Uterus (tissue), 4 donors: ENCODE measurements around the gene ZNF714. TPM values are rescaled to one million over a fixed set of nuclear protein-coding genes. Genes with fewer than 3 reads are reported as not detected.

Experiments used
- DNase-seq, 2 donors: peaks; one replicate each; pipeline ENCODE4 v3.0.0-alpha.2; 2019 to 2020
- H3K27ac ChIP-seq, 2 donors: fragments of 200-600 bp; sonication (generic); 1 replicate in 1 of 2; 2 replicates in 1 of 2; pipeline ENCODE4 v1.5.1; 2016 to 2018
- H3K27me3 ChIP-seq, 2 donors: fragments of 200-600 bp; sonication (generic); one replicate each; pipeline ENCODE4 v1.5.1; 2018 to 2019; ENCODE audit warnings: control low read depth in 1 of 2
- H3K36me3 ChIP-seq, 2 donors: fragments of 200-600 bp; sonication (generic); one replicate each; pipeline ENCODE4 v1.5.1; 2019; ENCODE audit warnings: control low read depth in 1 of 2
- H3K4me1 ChIP-seq, 2 donors: fragments of 200-600 bp; sonication (generic); one replicate each; pipeline ENCODE4 v1.5.1; 2018 to 2019; ENCODE audit warnings: control low read depth in 1 of 2
- H3K4me3 ChIP-seq, 2 donors: fragments of 200-600 bp; sonication (generic); 1 replicate in 1 of 2; 2 replicates in 1 of 2; pipeline ENCODE4 v1.5.1; 2018 to 2019; ENCODE audit warnings: mild to moderate bottlenecking in 1 of 2
- H3K9me3 ChIP-seq, 2 donors: fragments of 200-600 bp; sonication (generic); one replicate each; pipeline ENCODE4 v1.5.1; 2019; ENCODE audit warnings: control low read depth in 1 of 2
- POLR2A ChIP-seq, 2 donors: fragments of 450-650 bp; IDR thresholded peaks; one replicate each; pipeline ENCODE4 v1.6.1; 2016; ENCODE audit warnings: antibody characterized with exemption in 2 of 2, mild to moderate bottlenecking in 1 of 2, moderate library complexity in 1 of 2
- intact Hi-C: fragments of 100-400 bp; cut with DNase I; formaldehyde crosslinking; loops from one replicate; pipeline ENCODE4 v1.15.1; 2023; ENCODE audit warnings: low total_unique reads
- total RNA-seq, 4 donors: library from RNA; depleted of rRNA in 3 of 4; stranded (reverse); fragments of >200 nt in 3 of 4; gene quantifications; one replicate each; pipeline versions ENCODE4 v1.1.0 to v1.2.4, GENCODE V29; 2014 to 2023
- TF ChIP-seq, protein P1 (sequence below), 4 experiments: fragments of 200-600 bp in 2 of 4; fragments of 450-650 bp in 2 of 4; sonication (generic) in 2 of 4; IDR thresholded peaks; one replicate each; pipeline ENCODE4 v1.5.1; 2016 to 2019; ENCODE audit warnings: antibody characterized with exemption in 4 of 4, mild to moderate bottlenecking in 2 of 4, moderate library complexity in 1 of 4
- donor health status: DM: yes; HTN: yes; CAD: no.

Gene ZNF714
- total RNA-seq, 4 donors from 2014 or later, result 3.3 to 28.2 (median 5.8) TPM

DNA sequence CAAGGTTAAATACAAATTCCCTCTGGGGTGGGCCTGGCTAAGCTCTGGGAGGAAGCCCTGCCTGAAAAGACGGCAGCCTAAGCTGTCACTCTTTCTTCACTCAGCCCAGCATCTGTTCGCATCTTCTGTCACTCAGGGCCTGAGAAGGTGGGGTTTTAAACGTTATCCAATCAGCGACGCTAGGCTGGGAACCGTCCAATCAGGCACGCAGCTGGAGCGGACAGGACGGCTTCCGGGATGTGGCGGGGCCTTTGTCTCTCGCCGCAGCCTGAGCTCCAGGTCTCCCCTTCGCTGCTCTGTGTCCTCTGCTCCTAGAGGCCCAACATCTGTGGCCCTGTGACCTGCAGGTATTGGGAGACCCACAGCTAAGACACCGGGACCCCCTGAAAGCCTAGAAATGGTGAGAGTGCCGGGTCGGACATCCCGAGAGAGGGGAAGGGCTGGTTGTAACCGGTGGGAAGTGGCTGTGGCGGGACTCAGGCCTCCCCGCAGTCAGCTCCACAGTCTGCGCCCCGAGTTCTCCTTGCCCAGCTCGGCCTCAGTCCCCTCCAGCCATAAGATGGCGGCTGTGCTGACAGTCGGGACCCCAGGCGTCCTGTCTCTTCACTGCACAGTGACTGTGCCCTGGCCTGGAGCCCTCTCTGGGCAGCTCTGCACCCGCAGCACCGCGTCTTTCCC lies 59.9 kb downstream of the ZNF714 start, which contains the start of gene ZNF431:
Gene ZNF431, plus strand, starts transcription at position 254 of the 678 bp plus-strand sequence. Its CDS starts 144 bp downstream, at position 398.
- Histone ChIP-seq H3K4me3 (peak within 1 kb of the TSS; percentile 67 to 69), H3K4me1 (no peaks in the 10 kb centered on the region), H3K9me3 (no peaks in the 10 kb centered on the region), H3K27me3 (no peaks in the 10 kb centered on the region), H3K27ac (peak within 1 kb of the TSS; percentile 71 to 77), H3K36me3 (no peaks in the 10 kb centered on the region)
- intact Hi-C loops, result no loop called here
- peak; percentile 92 for DNase-seq
- TF ChIP-seq POLR2A (IDR thresholded peaks at IDR 0.05), result peak in 1 of 2 donors; percentile 60
- TF ChIP-seq, protein P1, sequence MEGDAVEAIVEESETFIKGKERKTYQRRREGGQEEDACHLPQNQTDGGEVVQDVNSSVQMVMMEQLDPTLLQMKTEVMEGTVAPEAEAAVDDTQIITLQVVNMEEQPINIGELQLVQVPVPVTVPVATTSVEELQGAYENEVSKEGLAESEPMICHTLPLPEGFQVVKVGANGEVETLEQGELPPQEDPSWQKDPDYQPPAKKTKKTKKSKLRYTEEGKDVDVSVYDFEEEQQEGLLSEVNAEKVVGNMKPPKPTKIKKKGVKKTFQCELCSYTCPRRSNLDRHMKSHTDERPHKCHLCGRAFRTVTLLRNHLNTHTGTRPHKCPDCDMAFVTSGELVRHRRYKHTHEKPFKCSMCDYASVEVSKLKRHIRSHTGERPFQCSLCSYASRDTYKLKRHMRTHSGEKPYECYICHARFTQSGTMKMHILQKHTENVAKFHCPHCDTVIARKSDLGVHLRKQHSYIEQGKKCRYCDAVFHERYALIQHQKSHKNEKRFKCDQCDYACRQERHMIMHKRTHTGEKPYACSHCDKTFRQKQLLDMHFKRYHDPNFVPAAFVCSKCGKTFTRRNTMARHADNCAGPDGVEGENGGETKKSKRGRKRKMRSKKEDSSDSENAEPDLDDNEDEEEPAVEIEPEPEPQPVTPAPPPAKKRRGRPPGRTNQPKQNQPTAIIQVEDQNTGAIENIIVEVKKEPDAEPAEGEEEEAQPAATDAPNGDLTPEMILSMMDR (IDR thresholded peaks at IDR 0.05), result no peak

DNA sequence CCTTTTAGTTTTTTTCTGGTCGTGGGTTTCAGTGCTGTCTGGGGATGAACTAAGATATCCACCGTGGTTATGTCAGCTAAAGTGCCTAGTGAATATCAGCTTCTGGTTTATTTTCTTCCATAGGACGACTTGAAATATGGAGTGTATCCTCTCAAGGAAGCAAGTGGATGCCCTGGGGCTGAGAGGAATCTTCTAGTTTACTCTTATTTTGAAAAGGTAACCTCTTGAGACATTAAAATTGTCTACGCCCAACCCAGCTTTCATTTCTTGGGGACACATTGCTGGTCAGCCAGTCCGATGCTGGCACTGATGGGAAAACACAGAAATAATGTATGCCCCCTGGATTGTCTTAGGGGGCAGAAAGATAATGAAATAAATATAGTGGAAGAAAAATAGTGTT lies 61.4 kb downstream of the ZNF714 start:
- Histone ChIP-seq H3K36me3 (no peaks in the 10 kb centered on the region), H3K4me1 (no peaks in the 10 kb centered on the region), H3K27me3 (no peaks in the 10 kb centered on the region), H3K9me3 (no peaks in the 10 kb centered on the region), H3K4me3 (no peak overlapping the region), H3K27ac (no peak overlapping the region)
- TF ChIP-seq, protein P1 (IDR thresholded peaks at IDR 0.05), result no peak
- no peak for TF ChIP-seq POLR2A (IDR thresholded peaks at IDR 0.05)
- DNase-seq, result no peak
- intact Hi-C loops, result no loop called here

DNA sequence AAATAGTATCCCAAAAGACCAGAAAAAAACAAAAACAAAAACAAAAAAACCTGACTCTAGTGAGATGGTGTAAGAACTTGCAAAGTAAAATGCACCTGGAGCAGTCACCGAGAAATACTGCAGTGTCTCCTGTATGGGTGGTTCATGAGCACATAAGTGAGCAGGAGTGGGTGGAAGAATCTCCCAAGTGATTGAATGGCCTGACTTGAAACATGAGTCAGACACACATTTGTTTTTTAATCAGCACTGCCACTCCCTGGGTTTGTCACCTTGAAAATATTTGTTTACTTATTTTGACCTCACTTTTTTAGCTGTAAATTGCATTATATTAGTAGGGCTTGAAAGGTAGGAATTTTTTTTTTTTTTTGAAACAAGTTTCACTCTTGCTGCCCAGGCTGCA lies 61.9 kb downstream of the ZNF714 start:
- Histone ChIP-seq H3K4me3 (no peak overlapping the region), H3K36me3 (no peaks in the 10 kb centered on the region), H3K9me3 (no peaks in the 10 kb centered on the region), H3K4me1 (no peaks in the 10 kb centered on the region), H3K27me3 (no peaks in the 10 kb centered on the region), H3K27ac (no peak overlapping the region)
- intact Hi-C loops, result no loop called here
- no peak for DNase-seq
- no peak for TF ChIP-seq POLR2A (IDR thresholded peaks at IDR 0.05)
- TF ChIP-seq, protein P1 (IDR thresholded peaks at IDR 0.05), result no peak

DNA sequence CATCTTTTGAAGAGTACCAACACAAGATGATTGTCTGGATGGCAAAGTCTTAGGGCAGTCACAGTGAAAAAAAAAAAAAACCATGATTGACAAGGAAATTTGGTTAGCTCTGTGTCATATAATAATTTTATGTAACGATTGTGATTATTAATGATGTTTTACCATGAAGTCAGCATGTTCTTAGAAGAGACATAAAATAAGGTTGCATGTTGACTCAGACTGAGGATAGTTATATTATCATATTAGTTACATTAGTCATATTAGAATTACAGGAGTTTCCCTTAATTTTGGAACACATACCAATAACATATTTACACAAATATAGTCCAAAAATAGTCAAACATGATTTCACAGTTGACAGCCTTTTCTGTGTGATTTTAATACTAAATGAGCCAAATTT lies 65.5 kb downstream of the ZNF714 start:
- Histone ChIP-seq H3K27me3 (no peaks in the 10 kb centered on the region), H3K27ac (no peak overlapping the region), H3K36me3 (no peaks in the 10 kb centered on the region), H3K4me1 (no peaks in the 10 kb centered on the region), H3K9me3 (no peaks in the 10 kb centered on the region), H3K4me3 (no peak overlapping the region)
- no peak for TF ChIP-seq POLR2A (IDR thresholded peaks at IDR 0.05)
- TF ChIP-seq, protein P1 (IDR thresholded peaks at IDR 0.05), result no peak
- DNase-seq, result no peak
- intact Hi-C loops, result no loop called here

DNA sequence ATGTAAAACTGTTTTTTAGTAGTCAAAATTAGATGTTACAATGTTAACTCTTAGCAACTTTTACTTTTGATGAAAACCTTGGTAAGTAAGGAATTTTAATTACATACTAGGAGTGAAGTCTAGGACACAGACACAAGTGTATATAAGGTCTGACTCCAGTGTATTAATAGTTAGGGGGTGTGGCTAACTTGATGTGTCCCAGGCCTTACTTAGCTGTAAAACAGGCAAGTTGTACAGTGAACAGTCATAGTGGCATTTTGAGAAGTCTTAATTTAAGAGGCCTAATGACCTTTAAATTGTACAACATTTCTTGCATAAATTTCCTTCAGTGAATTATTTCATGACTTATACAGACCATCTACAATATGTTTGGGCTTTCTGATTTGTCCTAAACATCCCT lies 66.7 kb downstream of the ZNF714 start:
- DNase-seq, result no peak
- intact Hi-C loops, result no loop called here

More for the DNA sequence above, 66.7 kb downstream of the ZNF714 start:
- TF ChIP-seq POLR2A (IDR thresholded peaks at IDR 0.05), result no peak
- TF ChIP-seq, protein P1 (IDR thresholded peaks at IDR 0.05), result no peak
- Histone ChIP-seq H3K4me1 (no peaks in the 10 kb centered on the region), H3K36me3 (no peaks in the 10 kb centered on the region), H3K4me3 (no peak overlapping the region), H3K27ac (no peak overlapping the region), H3K27me3 (no peaks in the 10 kb centered on the region), H3K9me3 (no peaks in the 10 kb centered on the region)
